Limb (tissue), 2 donors: ENCODE measurements around the gene NSF.

Source experiments
- DNase-seq, 2 donors: peaks; one replicate each; pipeline ENCODE4 v3.0.0-alpha.2; 2016; ENCODE audit errors: extremely low spot score in 2 of 2

The NSF gene

DNA sequence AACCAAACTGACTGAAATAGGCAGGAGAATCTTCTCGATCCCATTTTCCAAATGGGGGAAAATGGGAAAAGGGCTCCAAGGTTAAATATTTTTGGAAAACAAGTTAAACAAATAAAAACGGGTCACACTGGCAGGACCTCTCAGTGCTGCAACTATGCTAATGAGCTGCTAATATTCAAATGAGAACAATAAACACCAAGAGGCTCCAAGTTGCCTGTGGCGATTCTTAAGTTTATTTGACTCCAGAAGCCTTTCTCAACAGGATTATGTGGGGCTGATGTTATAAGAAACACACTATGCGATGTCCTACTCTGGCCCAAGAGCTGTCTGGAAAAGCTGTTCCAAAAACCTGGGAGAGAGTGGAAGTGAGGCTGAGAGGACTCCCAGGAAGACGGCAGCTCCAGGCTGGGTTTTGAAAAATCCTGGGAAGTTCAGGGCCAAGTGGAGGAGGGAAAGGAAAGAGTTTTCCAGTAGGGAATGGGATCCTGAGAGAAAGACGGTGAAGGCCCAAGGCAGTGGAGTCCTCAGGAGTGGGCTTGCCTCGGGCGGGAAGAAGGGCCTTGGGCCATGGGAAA is 206.6 kb downstream of the NSF start:
- DNase-seq = no peak

DNA sequence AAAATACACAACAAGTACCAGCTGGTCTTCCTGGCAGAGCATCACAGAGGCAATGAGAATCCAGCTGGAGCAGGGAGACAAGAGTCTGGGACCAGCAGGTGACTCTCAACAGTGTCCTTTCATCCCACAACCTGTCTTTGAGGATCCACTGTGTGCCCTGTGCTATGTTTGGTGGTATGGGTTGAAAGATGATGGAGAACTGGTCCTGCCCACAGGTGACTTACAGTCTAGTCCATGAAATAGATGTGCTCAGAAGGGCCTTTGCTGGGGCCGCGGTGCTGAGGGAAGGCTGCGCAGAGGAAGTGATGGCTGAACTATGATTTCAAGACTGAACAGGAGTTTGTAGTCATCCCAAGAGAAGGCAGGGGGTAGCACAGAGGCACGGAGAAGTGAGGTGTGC is 210.1 kb downstream of the NSF start:
- no peak for DNase-seq

DNA sequence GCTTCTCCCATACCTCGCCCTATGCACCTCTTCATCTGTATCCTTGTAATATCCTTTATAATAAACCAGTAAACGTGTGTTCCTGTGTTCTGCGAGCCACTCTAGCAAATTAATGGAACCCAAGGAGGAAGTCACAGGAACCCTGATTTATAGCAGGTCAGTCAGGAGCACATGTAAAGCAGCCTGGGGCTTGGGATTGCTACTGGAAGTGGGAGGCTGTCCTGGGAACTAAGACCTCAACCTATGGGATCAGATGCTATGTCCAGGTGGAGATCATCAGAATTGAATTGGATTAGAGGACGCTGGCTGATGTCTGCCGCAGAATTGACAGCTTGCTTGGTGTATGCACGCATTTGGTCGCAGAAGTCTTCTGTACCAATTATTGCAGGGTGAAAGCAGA is 212.3 kb downstream of the NSF start:
- DNase-seq = no peak

DNA sequence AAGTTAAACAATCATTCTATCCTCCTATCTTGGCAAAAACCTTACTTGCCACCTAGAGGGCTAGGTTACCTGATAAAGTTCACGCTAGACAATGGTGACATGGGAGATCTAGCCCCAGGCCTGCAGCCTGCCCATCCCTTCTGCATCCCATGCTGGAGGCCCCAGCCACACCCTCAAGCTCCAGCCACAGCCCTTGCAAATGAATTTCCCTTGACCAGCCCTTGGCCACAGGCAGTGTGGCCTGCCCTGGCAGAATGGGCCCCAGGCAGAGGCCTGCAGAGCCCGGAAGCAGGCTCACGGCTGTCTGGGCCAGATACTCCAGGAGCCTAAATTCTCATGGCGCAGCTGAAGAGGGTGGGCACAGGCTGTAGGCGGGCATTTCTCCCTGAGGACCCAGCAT is 213.1 kb downstream of the NSF start:
- no peak for DNase-seq

DNA sequence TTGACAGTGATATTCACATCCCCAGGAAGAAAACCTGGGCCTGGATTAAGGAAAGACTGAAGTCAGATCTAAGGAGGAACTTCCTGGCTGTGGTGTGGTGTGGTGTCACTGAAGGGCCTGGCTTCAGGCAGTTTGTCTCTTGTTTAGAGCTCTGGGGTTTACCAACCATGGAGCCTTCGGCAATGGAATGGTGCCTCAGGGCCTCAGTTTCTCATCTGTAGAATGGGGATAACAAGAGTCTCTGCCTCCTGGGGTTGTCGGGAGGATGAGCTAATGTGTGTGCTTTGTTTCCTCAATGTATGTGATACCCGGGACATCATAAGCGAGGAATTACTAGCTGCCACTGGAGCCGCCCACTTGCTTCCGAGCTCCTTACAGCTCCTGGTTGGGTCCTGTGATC is 215.3 kb downstream of the NSF start:
- no peak for DNase-seq
